HCT116 (cell line): ENCODE data around the gene URM1. TPM values are rescaled to one million over a fixed set of nuclear protein-coding genes. Genes with fewer than 3 reads are reported as not detected.

Source experiments
- ATAC-seq: fragments of 200-7000 bp; cut with Tn5 transposase; 2 replicates; pipeline ENCODE4 v1.9.1; 2020; ENCODE audit warnings: mild to moderate bottlenecking, moderate library complexity
- BruUV-seq: library from RNA; stranded (reverse); fragments of 400-500 nt; replicated peaks from 2 replicates; lab custom pipeline; 2021; lab: Mats Ljungman, UMichigan
- CTCF ChIA-PET: fragments of 300-600 bp; sonication (Branson Sonifier 250); formaldehyde crosslinking; loops from one replicate; lab custom pipeline; 2021; ENCODE audit warnings: antibody characterized with exemption; lab: Charles Lee
- POLR2A ChIA-PET: fragments of 300-600, 350-600 bp; sonication (Branson Sonifier 250); formaldehyde crosslinking; loops from one replicate; lab custom pipeline; 2021; ENCODE audit warnings: antibody characterized with exemption; lab: Charles Lee
- RAD21 ChIA-PET, 2 experiments: fragments of 300-600 bp; sonication (Branson Sonifier 250); formaldehyde crosslinking; loops; one replicate each; lab custom pipeline; 2023; ENCODE audit warnings: low total read pairs in 2 of 2; ENCODE audit not compliant: uncharacterized antibody in 2 of 2, unreplicated experiment in 2 of 2, low non-redundant PET in 1 of 2; lab: Charles Lee
- DNase-seq: peaks from one replicate; pipeline ENCODE4 v3.0.0-alpha.2; 2010; ENCODE audit warnings: low read depth, low spot score
- H2AFZ ChIP-seq: fragments of 200-600 bp; shearing (Covaris generic), sonication (generic); 2 replicates; pipeline ENCODE4 v1.6.1; 2017; ENCODE audit warnings: low read depth, mixed run types, mixed read lengths, antibody characterized with exemption, low read length; ENCODE audit not compliant: poor library complexity, severe bottlenecking
- H3K27ac ChIP-seq: 2 replicates; pipeline ENCODE4 v1.5.1; 2012; ENCODE audit warnings: low read depth, low read length
- H3K27me3 ChIP-seq: fragments of 200-600 bp; sonication (generic); 2 replicates; pipeline ENCODE4 v1.6.1; 2016; ENCODE audit warnings: mixed run types, low read length, mixed read lengths; ENCODE audit not compliant: insufficient read depth
- H3K36me3 ChIP-seq, 2 experiments: fragments of 200-500 bp in 1 of 2; fragments of 200-600 bp in 1 of 2; sonication (Bioruptor generic) in 1 of 2; sonication (generic) in 1 of 2; 2 replicates each; pipeline versions ENCODE4 v1.5.1 to v1.6.1; 2014 to 2016; ENCODE audit warnings: low read length in 2 of 2, inconsistent platforms in 1 of 2, mixed read lengths in 1 of 2, mixed run types in 1 of 2; ENCODE audit not compliant: insufficient read depth in 2 of 2, control insufficient read depth in 1 of 2
- H3K4me1 ChIP-seq, 2 experiments: fragments of 200-600 bp in 1 of 2; sonication (generic) in 1 of 2; 2 replicates each; pipeline versions ENCODE4 v1.5.1 to v1.6.1; 2012 to 2017; ENCODE audit warnings: low read length in 2 of 2, inconsistent platforms in 1 of 2, mild to moderate bottlenecking in 1 of 2, mixed read lengths in 1 of 2, mixed run types in 1 of 2, moderate library complexity in 1 of 2; ENCODE audit not compliant: insufficient read depth in 2 of 2, control insufficient read depth in 1 of 2
- H3K4me2 ChIP-seq: fragments of 200-600 bp; sonication (generic); 2 replicates; pipeline ENCODE4 v1.6.1; 2017; ENCODE audit warnings: mixed run types, low read length, mixed read lengths
- H3K4me3 ChIP-seq, 2 experiments: fragments of 200-600 bp in 1 of 2; sonication (generic) in 1 of 2; replicated peaks in 1 of 2; 2 replicates each; pipeline ENCODE4 v1.5.1; 2011 to 2016; ENCODE audit warnings: low read length in 2 of 2, control low read depth in 1 of 2, low read depth in 1 of 2, mild to moderate bottlenecking in 1 of 2, mixed read lengths in 1 of 2, mixed run types in 1 of 2
- H3K79me2 ChIP-seq: fragments of 200-600 bp; sonication (generic); 2 replicates; pipeline ENCODE4 v1.6.1; 2017; ENCODE audit warnings: mild to moderate bottlenecking, mixed run types, low read length, moderate library complexity, mixed read lengths; ENCODE audit not compliant: insufficient read depth
- H3K9ac ChIP-seq: fragments of 200-600 bp; sonication (generic); 2 replicates; pipeline ENCODE4 v1.6.1; 2016; ENCODE audit warnings: low read length, mixed read lengths
- H3K9me2 ChIP-seq: fragments of 200-600 bp; sonication (generic), shearing (Covaris generic); 2 replicates; pipeline ENCODE4 v1.6.1; 2017; ENCODE audit warnings: mixed run types, mild to moderate bottlenecking, moderate library complexity; ENCODE audit not compliant: insufficient read depth
- H3K9me3 ChIP-seq, 2 experiments: fragments of 200-500 bp in 1 of 2; fragments of 200-600 bp in 1 of 2; sonication (Bioruptor generic) in 1 of 2; sonication (generic) in 1 of 2; 2 replicates each; pipeline ENCODE4 v1.6.1; 2014 to 2017; ENCODE audit warnings: low read length in 2 of 2, mixed read lengths in 2 of 2, inconsistent platforms in 1 of 2, low read depth in 1 of 2, mild to moderate bottlenecking in 1 of 2, mixed run types in 1 of 2, moderate library complexity in 1 of 2; ENCODE audit not compliant: control insufficient read depth in 1 of 2, insufficient read depth in 1 of 2
- H4K20me1 ChIP-seq: fragments of 200-600 bp; sonication (generic), shearing (Covaris generic); 2 replicates; pipeline ENCODE4 v1.6.1; 2017; ENCODE audit warnings: mixed run types, mild to moderate bottlenecking, moderate library complexity; ENCODE audit not compliant: insufficient read depth
- CBX3 ChIP-seq: IDR thresholded peaks from 2 replicates; pipeline ENCODE4 v1.6.1; 2012; ENCODE audit warnings: low read depth
- CEBPB ChIP-seq: IDR thresholded peaks from 2 replicates; pipeline ENCODE4 v1.6.1; 2012; ENCODE audit warnings: low read depth
- EGR1 ChIP-seq: IDR thresholded peaks from 2 replicates; pipeline ENCODE4 v1.6.1; 2012; ENCODE audit warnings: low read depth
- ELF1 ChIP-seq: IDR thresholded peaks from 2 replicates; pipeline ENCODE4 v1.6.1; 2012; ENCODE audit warnings: low read depth, borderline replicate concordance
- EZH2 ChIP-seq: fragments of 200-600 bp; sonication (generic); IDR thresholded peaks from 2 replicates; pipeline ENCODE4 v1.6.1; 2017; ENCODE audit warnings: antibody characterized with exemption, mixed run types
- EZH2phosphoT487 ChIP-seq: fragments of 200-600 bp; IDR thresholded peaks from 2 replicates; pipeline ENCODE4 v1.6.1; 2018; ENCODE audit warnings: antibody characterized with exemption, borderline replicate concordance
- POLR2AphosphoS5 ChIP-seq: IDR thresholded peaks from 2 replicates; pipeline ENCODE4 v1.6.1; 2011; ENCODE audit warnings: mild to moderate bottlenecking, low read depth, low read length, moderate library complexity
- RAD21 ChIP-seq: IDR thresholded peaks from 2 replicates; pipeline ENCODE4 v1.6.1; 2012; ENCODE audit warnings: low read depth, mild to moderate bottlenecking
- SIN3A ChIP-seq: IDR thresholded peaks from 2 replicates; pipeline ENCODE4 v1.6.1; 2012; ENCODE audit warnings: low read depth
- YY1 ChIP-seq: IDR thresholded peaks from 2 replicates; pipeline ENCODE4 v1.6.1; 2011; ENCODE audit warnings: low read length, low read depth, moderate library complexity, mild to moderate bottlenecking; ENCODE audit not compliant: insufficient replicate concordance; ENCODE audit errors: extremely low read depth
- ZFX ChIP-seq: fragments of 450-650 bp; IDR thresholded peaks from 2 replicates; pipeline ENCODE4 v1.6.1; 2017
- ZNF274 ChIP-seq: fragments of 200-500 bp; sonication (Bioruptor generic); IDR thresholded peaks from 2 replicates; pipeline ENCODE4 v1.6.1; 2014; ENCODE audit warnings: mild to moderate bottlenecking, low read depth, low read length, inconsistent platforms
- intact Hi-C: fragments of 100-400 bp; cut with micrococcal nuclease; formaldehyde crosslinking; loops from 2 replicates; pipeline ENCODE4 v1.10.0; 2022
- total RNA-seq: library from RNA; stranded (reverse); gene quantifications from one replicate; pipeline ENCODE4 v1.2.1, GENCODE V29; 2021; ENCODE audit not compliant: unreplicated experiment
- TF ChIP-seq, protein P1 (sequence below): IDR thresholded peaks from 2 replicates; pipeline ENCODE4 v1.6.1; 2012; ENCODE audit warnings: low read depth
- TF ChIP-seq, protein P2 (sequence below): IDR thresholded peaks from 2 replicates; pipeline ENCODE4 v1.6.1; 2012
- TF ChIP-seq, protein P3 (sequence below): IDR thresholded peaks from 2 replicates; pipeline ENCODE4 v1.6.1; 2012

Gene URM1
- total RNA-seq, 1 experiment from 2014 or later: 51.6 TPM

DNA sequence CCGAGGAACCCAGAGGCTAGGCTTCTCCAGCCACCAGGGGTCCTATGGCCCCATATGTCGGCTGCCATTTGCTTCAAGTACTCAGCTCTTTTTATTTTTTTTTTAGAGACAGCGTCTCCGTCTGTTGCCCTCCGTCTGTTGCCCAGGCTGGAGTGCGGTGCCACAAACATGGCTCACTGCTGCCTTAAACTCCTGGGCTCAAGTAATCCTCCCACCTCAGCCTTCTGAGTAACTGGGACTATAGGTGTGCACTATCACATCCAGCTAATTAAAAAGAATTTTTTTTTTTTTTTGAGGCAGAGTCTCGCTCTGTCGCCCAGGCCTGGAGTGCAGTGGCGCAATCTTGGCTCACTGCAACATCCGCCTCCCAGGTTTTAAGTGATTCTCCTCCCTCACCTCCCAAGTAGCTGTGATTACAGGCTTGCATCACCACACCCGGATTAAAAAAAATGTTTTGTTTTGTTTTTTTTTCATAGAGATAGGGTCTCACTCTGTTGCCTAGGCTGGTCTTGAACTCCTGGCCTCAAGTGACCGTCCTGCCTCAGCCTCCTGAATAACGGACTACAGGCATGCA is 58.4 kb downstream of the URM1 start:
- no peaks in the 10 kb centered on the region for H3K4me1 ChIP-seq
- H3K4me2 ChIP-seq: no peak overlapping the region
- no peak overlapping the region for H3K27ac ChIP-seq
- no peak for TF ChIP-seq EZH2phosphoT487
- TF ChIP-seq SIN3A: no peak
- no peak for TF ChIP-seq ZNF274
- no peak for TF ChIP-seq CBX3
- TF ChIP-seq, all 23 proteins: peak for 0
- Histone ChIP-seq H3K9ac (no peak overlapping the region), H3K36me3 (no peaks in the 10 kb centered on the region), H3K79me2 (no peaks in the 10 kb centered on the region), H3K9me3 (no peaks in the 10 kb centered on the region), H3K27me3 (no peaks in the 10 kb centered on the region), H3K4me3 (no peak overlapping the region), H4K20me1 (no peaks in the 10 kb centered on the region), H3K9me2 (no peaks in the 10 kb centered on the region), H2AFZ (no peak overlapping the region)
- ChIA-PET POLR2A (interaction anchor here (1.1 kb wide), 1 partner anchor 9 kb away, joined by 3 read pairs; no protein-coding TSS in a partner anchor), RAD21 (no interaction called here), CTCF (interaction anchor here (1.0 kb wide), 1 partner anchor 9 kb away, joined by 3 read pairs; no protein-coding TSS in a partner anchor)
- intact Hi-C loops: no loop called here
- ATAC-seq (no peak), DNase-seq (no peak)
- BruUV-seq: no TSS peak

DNA sequence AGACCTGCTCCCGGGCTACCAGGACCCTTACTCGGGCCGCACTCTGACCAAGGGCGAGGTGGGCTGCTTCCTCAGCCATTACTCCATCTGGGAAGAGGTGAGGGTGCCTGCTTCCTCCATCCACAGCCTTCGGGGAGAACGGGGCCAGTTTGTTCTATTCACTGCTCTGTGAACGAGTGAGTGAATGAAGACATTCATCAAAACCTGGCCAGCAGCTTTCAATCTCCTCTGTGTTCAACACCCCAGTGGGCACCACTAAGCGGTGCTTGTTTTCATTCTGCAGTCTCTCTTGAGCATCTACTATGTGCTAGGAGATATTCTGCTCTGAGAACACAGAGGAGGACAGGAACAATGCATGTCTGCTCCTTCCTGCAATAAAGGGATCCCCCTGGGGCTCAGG is 60.0 kb downstream of the URM1 start:
- Histone ChIP-seq H3K27me3 (no peaks in the 10 kb centered on the region), H3K4me1 (no peaks in the 10 kb centered on the region), H3K9me3 (no peaks in the 10 kb centered on the region), H4K20me1 (no peaks in the 10 kb centered on the region), H3K4me3 (no peak overlapping the region), H2AFZ (no peak overlapping the region), H3K27ac (no peak overlapping the region), H3K79me2 (no peaks in the 10 kb centered on the region), H3K36me3 (no peaks in the 10 kb centered on the region), H3K4me2 (no peak overlapping the region), H3K9me2 (no peaks in the 10 kb centered on the region), H3K9ac (no peak overlapping the region)
- RAD21 ChIA-PET: no interaction called here
- intact Hi-C loops: no loop called here
- no peak for ATAC-seq
- no TSS peak for BruUV-seq
- POLR2A ChIA-PET: no interaction called here
- CTCF ChIA-PET: no interaction called here
- no peak for DNase-seq
- TF ChIP-seq RAD21 (no peak), ELF1 (no peak), SIN3A (no peak), EZH2 (no peak), YY1 (no peak), POLR2AphosphoS5 (no peak), CEBPB (no peak), EGR1 (no peak), ZFX (no peak)
- TF ChIP-seq, protein P1, sequence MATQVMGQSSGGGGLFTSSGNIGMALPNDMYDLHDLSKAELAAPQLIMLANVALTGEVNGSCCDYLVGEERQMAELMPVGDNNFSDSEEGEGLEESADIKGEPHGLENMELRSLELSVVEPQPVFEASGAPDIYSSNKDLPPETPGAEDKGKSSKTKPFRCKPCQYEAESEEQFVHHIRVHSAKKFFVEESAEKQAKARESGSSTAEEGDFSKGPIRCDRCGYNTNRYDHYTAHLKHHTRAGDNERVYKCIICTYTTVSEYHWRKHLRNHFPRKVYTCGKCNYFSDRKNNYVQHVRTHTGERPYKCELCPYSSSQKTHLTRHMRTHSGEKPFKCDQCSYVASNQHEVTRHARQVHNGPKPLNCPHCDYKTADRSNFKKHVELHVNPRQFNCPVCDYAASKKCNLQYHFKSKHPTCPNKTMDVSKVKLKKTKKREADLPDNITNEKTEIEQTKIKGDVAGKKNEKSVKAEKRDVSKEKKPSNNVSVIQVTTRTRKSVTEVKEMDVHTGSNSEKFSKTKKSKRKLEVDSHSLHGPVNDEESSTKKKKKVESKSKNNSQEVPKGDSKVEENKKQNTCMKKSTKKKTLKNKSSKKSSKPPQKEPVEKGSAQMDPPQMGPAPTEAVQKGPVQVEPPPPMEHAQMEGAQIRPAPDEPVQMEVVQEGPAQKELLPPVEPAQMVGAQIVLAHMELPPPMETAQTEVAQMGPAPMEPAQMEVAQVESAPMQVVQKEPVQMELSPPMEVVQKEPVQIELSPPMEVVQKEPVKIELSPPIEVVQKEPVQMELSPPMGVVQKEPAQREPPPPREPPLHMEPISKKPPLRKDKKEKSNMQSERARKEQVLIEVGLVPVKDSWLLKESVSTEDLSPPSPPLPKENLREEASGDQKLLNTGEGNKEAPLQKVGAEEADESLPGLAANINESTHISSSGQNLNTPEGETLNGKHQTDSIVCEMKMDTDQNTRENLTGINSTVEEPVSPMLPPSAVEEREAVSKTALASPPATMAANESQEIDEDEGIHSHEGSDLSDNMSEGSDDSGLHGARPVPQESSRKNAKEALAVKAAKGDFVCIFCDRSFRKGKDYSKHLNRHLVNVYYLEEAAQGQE: no peak
- TF ChIP-seq, protein P2, sequence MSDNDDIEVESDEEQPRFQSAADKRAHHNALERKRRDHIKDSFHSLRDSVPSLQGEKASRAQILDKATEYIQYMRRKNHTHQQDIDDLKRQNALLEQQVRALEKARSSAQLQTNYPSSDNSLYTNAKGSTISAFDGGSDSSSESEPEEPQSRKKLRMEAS: no peak
- TF ChIP-seq, protein P3, sequence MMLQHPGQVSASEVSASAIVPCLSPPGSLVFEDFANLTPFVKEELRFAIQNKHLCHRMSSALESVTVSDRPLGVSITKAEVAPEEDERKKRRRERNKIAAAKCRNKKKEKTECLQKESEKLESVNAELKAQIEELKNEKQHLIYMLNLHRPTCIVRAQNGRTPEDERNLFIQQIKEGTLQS: no peak
